Small intestine (tissue), 7 donors: ENCODE results near the gene CELF1. TPM values are rescaled to one million over a fixed set of nuclear protein-coding genes. Genes with fewer than 3 reads are reported as not detected.
"Not testable (repeated sequence)": the region's sequence is repeated elsewhere in the genome, so short reads cannot be mapped to it uniquely, and the experiment has no call there.

ENCODE experiments used
- DNase-seq, 2 donors: peaks; one replicate each; pipeline versions ENCODE4 v3.0.0 to v3.0.0-alpha.2; 2013
- FAIRE-seq: peaks from 2 replicates; lab custom pipeline; 2012; peaks lifted over from hg19 to GRCh38; lab: Jason Lieb, UNC
- H3K27ac ChIP-seq, 3 donors: one replicate each; pipeline ENCODE4 v1.5.1; 2013; ENCODE audit warnings: low read length in 2 of 3, mild to moderate bottlenecking in 2 of 3, control low read depth in 1 of 3, inconsistent platforms in 1 of 3, low read depth in 1 of 3, moderate library complexity in 1 of 3
- H3K27me3 ChIP-seq, 3 donors: one replicate each; pipeline ENCODE4 v1.6.1; 2013; ENCODE audit warnings: low read length in 3 of 3, inconsistent platforms in 1 of 3; ENCODE audit not compliant: control insufficient read depth in 3 of 3, insufficient read depth in 3 of 3
- H3K36me3 ChIP-seq, 3 donors: one replicate each; pipeline ENCODE4 v1.6.1; 2013; ENCODE audit warnings: low read length in 3 of 3, inconsistent platforms in 1 of 3, low read depth in 1 of 3, mild to moderate bottlenecking in 1 of 3, moderate library complexity in 1 of 3; ENCODE audit not compliant: control insufficient read depth in 3 of 3, insufficient read depth in 2 of 3
- H3K4me1 ChIP-seq, 3 donors: one replicate each; pipeline ENCODE4 v1.6.1; 2013; ENCODE audit warnings: low read length in 2 of 3, inconsistent platforms in 1 of 3, low read depth in 1 of 3, mild to moderate bottlenecking in 1 of 3, moderate library complexity in 1 of 3; ENCODE audit not compliant: control insufficient read depth in 3 of 3, insufficient read depth in 2 of 3
- H3K4me3 ChIP-seq, 3 donors: one replicate each; pipeline ENCODE4 v1.5.1; 2013; ENCODE audit warnings: low read length in 3 of 3, control low read depth in 1 of 3, inconsistent platforms in 1 of 3, low read depth in 1 of 3, mild to moderate bottlenecking in 1 of 3, moderate library complexity in 1 of 3
- H3K9me3 ChIP-seq, 2 donors: one replicate each; pipeline ENCODE4 v1.6.1; 2013; ENCODE audit warnings: low read depth in 1 of 2, low read length in 1 of 2; ENCODE audit not compliant: control insufficient read depth in 2 of 2, insufficient read depth in 1 of 2
- WGBS, 3 donors: extraction: QIAGEN DNeasy Blood & Tissue Kit; methylation state at CpG; one replicate each; pipeline ENCODE4 v1.1.7; 2013; 5-methylcytosine and 5-hydroxymethylcytosine counted together
- polyA plus RNA-seq, 4 donors: library from polyadenylated mRNA; stranded (reverse) in 3 of 4; unstranded in 1 of 4; fragments of 200-250 nt in 3 of 4; fragments of 120-200 nt in 1 of 4; gene quantifications; one replicate each; pipeline versions ENCODE4 v1.2.1 to v1.2.3, GENCODE V29; 2013
- donor health status: healthy with polysubstance abuse.
- donor health status: control.
- donor health status: control.
- donor health status: Bipolar disorder and iron deficiency.
- donor health status: healthy.

The CELF1 gene
- polyA plus RNA-seq, 4 donors: 16.5 to 69.5 (median 27.0) TPM

GRCh38 chr11:47571357-47571729 is 18.4 kb upstream of the CELF1 start:
- DNase-seq (no peak), FAIRE-seq (no peak)
- Histone ChIP-seq H3K27me3 (no peaks in the 10 kb centered on the region), H3K9me3 (no peaks in the 10 kb centered on the region), H3K4me1 (no peaks in the 10 kb centered on the region), H3K36me3 (peaks cover 12 to 51% (median 14%) of the 10 kb centered on the region in 3 donors), H3K4me3 (no peak overlapping the region), H3K27ac (no peak overlapping the region)
- 87 to 91% (median 90%) methylated on average over 4 of the region's 4 CpGs for WGBS, 3 donors

GRCh38 chr11:47570651-47571356 is 17.9 kb upstream of the CELF1 start:
- Histone ChIP-seq H3K4me3 (no peak overlapping the region), H3K27ac (no peak overlapping the region), H3K4me1 (no peaks in the 10 kb centered on the region), H3K36me3 (peaks cover 12 to 49% (median 14%) of the 10 kb centered on the region in 3 donors), H3K9me3 (no peaks in the 10 kb centered on the region), H3K27me3 (no peaks in the 10 kb centered on the region)
- DNase-seq (no peak), FAIRE-seq (no peak)
- WGBS, 3 donors: 86 to 94% (median 89%) methylated on average over 3 of the region's 3 CpGs

GRCh38 chr11:47569646-47570045 is 16.7 kb upstream of the CELF1 start:
- 94 to 99% (median 98%) methylated on average over 7 of the region's 7 CpGs for WGBS, 3 donors
- H3K27ac ChIP-seq: no peak overlapping the region
- no peak for DNase-seq
- peaks cover 11 to 42% (median 12%) of the 10 kb centered on the region in 3 donors for H3K36me3 ChIP-seq
- H3K27me3 ChIP-seq: no peaks in the 10 kb centered on the region
- no peak overlapping the region for H3K4me3 ChIP-seq
- H3K4me1 ChIP-seq: peaks cover 0 to 5% (median 0%) of the 10 kb centered on the region in 3 donors
- no peaks in the 10 kb centered on the region for H3K9me3 ChIP-seq
- FAIRE-seq: no peak

- Histone ChIP-seq H3K27ac (peak overlapping the region in 2 of 3 donors; percentile 22 to 57), H3K9me3 (no peaks in the 10 kb centered on the region), H3K27me3 (no peaks in the 10 kb centered on the region), H3K4me3 (peak overlapping the region; percentile 74 to 99 (median 82)), H3K4me1 (peaks cover 0 to 5% (median 0%) of the 10 kb centered on the region in 3 donors), H3K36me3 (peaks cover 1 to 18% (median 1%) of the 10 kb centered on the region in 3 donors)
- 14 to 29% (median 18%) methylated on average over 17 of the region's 17 CpGs for WGBS, 3 donors
- FAIRE-seq: no peak
- peak in 1 of 2 donors; percentile 37 for DNase-seq
Measured at GRCh38 chr11:47566149-47566698, 13.3 kb upstream of the CELF1 start.

- DNase-seq: peak; percentile 72 to 90
- peaks cover 0 to 5% (median 0%) of the 10 kb centered on the region in 3 donors for H3K4me1 ChIP-seq
- no peak for FAIRE-seq
- no peaks in the 10 kb centered on the region for H3K27me3 ChIP-seq
- H3K36me3 ChIP-seq: peaks cover 0 to 15% (median 0%) of the 10 kb centered on the region in 3 donors
- H3K4me3 ChIP-seq: peak within 1 kb of the TSS; percentile 74 to 99 (median 82)
- H3K9me3 ChIP-seq: no peaks in the 10 kb centered on the region
- peak within 1 kb of the TSS; percentile 40 to 57 (median 48) for H3K27ac ChIP-seq
- WGBS, 3 donors: 0 to 1% (median 0%) methylated on average over 58 to 86 of the region's 86 CpGs
Measured at GRCh38 chr11:47565340-47566148, 12.6 kb upstream of the CELF1 start, which contains the start of gene PTPMT1. Gene PTPMT1 (plus strand): TSS chr11:47565599. CDS start chr11:47565623, 24 bp downstream.

GRCh38 chr11:47564933-47565339 is 12.0 kb upstream of the CELF1 start:
- Histone ChIP-seq H3K27me3 (no peaks in the 10 kb centered on the region), H3K9me3 (no peaks in the 10 kb centered on the region), H3K36me3 (peaks cover 0 to 12% (median 0%) of the 10 kb centered on the region in 3 donors), H3K27ac (peak overlapping the region; percentile 40 to 57 (median 48)), H3K4me3 (peak overlapping the region; percentile 74 to 99 (median 82)), H3K4me1 (peaks cover 0 to 5% (median 0%) of the 10 kb centered on the region in 3 donors)
- DNase-seq (no peak), FAIRE-seq (no peak)
- WGBS, 3 donors: 3 to 12% (median 8%) methylated on average over 11 of the region's 11 CpGs

GRCh38 chr11:47564366-47564765 is 11.4 kb upstream of the CELF1 start:
- H3K27me3 ChIP-seq, H3K27ac ChIP-seq, H3K4me3 ChIP-seq, DNase-seq, H3K36me3 ChIP-seq, FAIRE-seq, H3K9me3 ChIP-seq, H3K4me1 ChIP-seq: not testable (repeated sequence)
- WGBS, 3 donors: 88 to 92% (median 91%) methylated on average over 10 of the region's 10 CpGs

GRCh38 chr11:47562393-47562792 is 9.5 kb upstream of the CELF1 start:
- 86 to 92% (median 87%) methylated on average over 4 of the region's 4 CpGs for WGBS, 3 donors
- not testable (repeated sequence) for FAIRE-seq, DNase-seq, H3K27me3 ChIP-seq, H3K4me3 ChIP-seq, H3K4me1 ChIP-seq, H3K36me3 ChIP-seq, H3K9me3 ChIP-seq, H3K27ac ChIP-seq
